Ishikawa (cell line): ENCODE results near the gene ZMYND10.
A peak's percentile ranks its signal among the peaks of the same experiment; 100 is the strongest.

Experiments
- CEBPB ChIP-seq: IDR thresholded peaks from 2 replicates; pipeline ENCODE4 v1.6.1; 2012
- CREB1 ChIP-seq: IDR thresholded peaks from 2 replicates; pipeline ENCODE4 v1.6.1; 2012; ENCODE audit warnings: low read depth
- EGR1 ChIP-seq: IDR thresholded peaks from 2 replicates; pipeline ENCODE4 v1.6.1; 2012
- EP300 ChIP-seq: IDR thresholded peaks from 2 replicates; pipeline ENCODE4 v1.6.1; 2012; ENCODE audit warnings: borderline replicate concordance
- FOXM1 ChIP-seq: IDR thresholded peaks from 2 replicates; pipeline ENCODE4 v1.6.1; 2012; ENCODE audit warnings: low read depth, borderline replicate concordance
- MAX ChIP-seq: IDR thresholded peaks from 2 replicates; pipeline ENCODE4 v1.6.1; 2012
- NFIC ChIP-seq: IDR thresholded peaks from 2 replicates; pipeline ENCODE4 v1.6.1; 2012
- RAD21 ChIP-seq: IDR thresholded peaks from 2 replicates; pipeline ENCODE4 v1.6.1; 2012; ENCODE audit warnings: low read depth
- TAF1 ChIP-seq: IDR thresholded peaks from 2 replicates; pipeline ENCODE4 v1.6.1; 2012; ENCODE audit warnings: low read depth, mild to moderate bottlenecking
- TCF12 ChIP-seq: IDR thresholded peaks from 2 replicates; pipeline ENCODE4 v1.6.1; 2012; ENCODE audit warnings: low read depth
- TEAD4 ChIP-seq: IDR thresholded peaks from 2 replicates; pipeline ENCODE4 v1.6.1; 2012
- USF1 ChIP-seq: IDR thresholded peaks from 2 replicates; pipeline ENCODE4 v1.6.1; 2012
- YY1 ChIP-seq: IDR thresholded peaks from 2 replicates; pipeline ENCODE4 v1.6.1; 2012; ENCODE audit warnings: low read depth
- ZBTB7A ChIP-seq: IDR thresholded peaks from 2 replicates; pipeline ENCODE4 v1.6.1; 2012; ENCODE audit warnings: low read depth
- TF ChIP-seq, protein P1 (sequence below): IDR thresholded peaks from 2 replicates; pipeline ENCODE4 v1.6.1; 2012; ENCODE audit warnings: low read depth, mild to moderate bottlenecking

Gene ZMYND10

GRCh38 chr3:50324351-50325112, 21.0 kb downstream of the ZMYND10 start:
- no peak for TF ChIP-seq MAX
- peak; percentile 91 for TF ChIP-seq RAD21
- 0 out of 2 replicates have a peak, but pooled peaks have one; percentile 15 for TF ChIP-seq YY1

GRCh38 chr3:50323614-50324199, 21.8 kb downstream of the ZMYND10 start:
- TF ChIP-seq TAF1 (no peak), RAD21 (no peak), TEAD4 (no peak), MAX (no peak)

GRCh38 chr3:50323092-50323600, 22.4 kb downstream of the ZMYND10 start:
- TF ChIP-seq EGR1 = no peak
- TF ChIP-seq CREB1 = no peak
- no peak for TF ChIP-seq TAF1
- TF ChIP-seq ZBTB7A = no peak
- no peak for TF ChIP-seq NFIC
- no peak for TF ChIP-seq USF1
- no peak for TF ChIP-seq FOXM1
- no peak for TF ChIP-seq MAX
- TF ChIP-seq TCF12 = no peak
- no peak for TF ChIP-seq YY1
- TF ChIP-seq EP300 = no peak
- TF ChIP-seq RAD21 = no peak
- TF ChIP-seq CEBPB = no peak
- TF ChIP-seq TEAD4 = no peak
- TF ChIP-seq, protein P1, sequence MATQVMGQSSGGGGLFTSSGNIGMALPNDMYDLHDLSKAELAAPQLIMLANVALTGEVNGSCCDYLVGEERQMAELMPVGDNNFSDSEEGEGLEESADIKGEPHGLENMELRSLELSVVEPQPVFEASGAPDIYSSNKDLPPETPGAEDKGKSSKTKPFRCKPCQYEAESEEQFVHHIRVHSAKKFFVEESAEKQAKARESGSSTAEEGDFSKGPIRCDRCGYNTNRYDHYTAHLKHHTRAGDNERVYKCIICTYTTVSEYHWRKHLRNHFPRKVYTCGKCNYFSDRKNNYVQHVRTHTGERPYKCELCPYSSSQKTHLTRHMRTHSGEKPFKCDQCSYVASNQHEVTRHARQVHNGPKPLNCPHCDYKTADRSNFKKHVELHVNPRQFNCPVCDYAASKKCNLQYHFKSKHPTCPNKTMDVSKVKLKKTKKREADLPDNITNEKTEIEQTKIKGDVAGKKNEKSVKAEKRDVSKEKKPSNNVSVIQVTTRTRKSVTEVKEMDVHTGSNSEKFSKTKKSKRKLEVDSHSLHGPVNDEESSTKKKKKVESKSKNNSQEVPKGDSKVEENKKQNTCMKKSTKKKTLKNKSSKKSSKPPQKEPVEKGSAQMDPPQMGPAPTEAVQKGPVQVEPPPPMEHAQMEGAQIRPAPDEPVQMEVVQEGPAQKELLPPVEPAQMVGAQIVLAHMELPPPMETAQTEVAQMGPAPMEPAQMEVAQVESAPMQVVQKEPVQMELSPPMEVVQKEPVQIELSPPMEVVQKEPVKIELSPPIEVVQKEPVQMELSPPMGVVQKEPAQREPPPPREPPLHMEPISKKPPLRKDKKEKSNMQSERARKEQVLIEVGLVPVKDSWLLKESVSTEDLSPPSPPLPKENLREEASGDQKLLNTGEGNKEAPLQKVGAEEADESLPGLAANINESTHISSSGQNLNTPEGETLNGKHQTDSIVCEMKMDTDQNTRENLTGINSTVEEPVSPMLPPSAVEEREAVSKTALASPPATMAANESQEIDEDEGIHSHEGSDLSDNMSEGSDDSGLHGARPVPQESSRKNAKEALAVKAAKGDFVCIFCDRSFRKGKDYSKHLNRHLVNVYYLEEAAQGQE = no peak

GRCh38 chr3:50322386-50323091, 23.0 kb downstream of the ZMYND10 start, which contains the start of gene HYAL2:
Gene HYAL2 (minus strand): TSS chr3:50322745. CDS start chr3:50320489, 2,256 bp downstream.
- TF ChIP-seq TCF12 = no peak
- no peak for TF ChIP-seq CEBPB
- no peak for TF ChIP-seq MAX
- TF ChIP-seq RAD21 = no peak
- TF ChIP-seq USF1 = no peak
- no peak for TF ChIP-seq FOXM1
- no peak for TF ChIP-seq EP300
- TF ChIP-seq EGR1 = no peak
- TF ChIP-seq, protein P1 = no peak
- TF ChIP-seq CREB1 = no peak
- no peak for TF ChIP-seq TEAD4
- TF ChIP-seq ZBTB7A = no peak
- TF ChIP-seq YY1 = no peak
- no peak for TF ChIP-seq NFIC
- no peak for TF ChIP-seq TAF1

DNA sequence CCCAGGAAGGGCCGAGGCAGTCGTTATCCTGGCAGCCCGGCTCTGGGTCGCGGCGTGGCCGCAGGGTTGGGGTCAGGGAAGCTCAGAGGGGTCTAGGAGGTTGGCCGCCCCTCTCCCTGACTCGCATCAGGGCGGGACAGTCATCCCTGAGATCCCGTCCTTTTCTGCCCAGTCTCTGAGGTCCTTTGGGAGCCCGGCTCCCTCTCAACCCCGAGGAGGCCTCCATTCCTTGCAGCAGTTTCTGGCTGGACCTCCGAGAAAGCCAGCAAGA, 23.5 kb downstream of the ZMYND10 start:
- TF ChIP-seq CEBPB (no peak), FOXM1 (no peak), USF1 (no peak), TEAD4 (no peak), EP300 (no peak), TAF1 (no peak)
